ENCODE results near the gene MARCHF3. TPM values are rescaled to one million over a fixed set of nuclear protein-coding genes. Genes with fewer than 3 reads are reported as not detected.
"Not testable (repeated sequence)": the region's sequence is repeated elsewhere in the genome, so short reads cannot be mapped to it uniquely, and the experiment has no call there.

Gene MARCHF3
- total RNA-seq, 1 experiment from 2014 or later, result 1.1 TPM

- no TSS peak for BruUV-seq (replicated peaks)
- no peak for DNase-seq (ENCODE audit: low spot score)
- CTCF ChIA-PET, result interaction anchor here (0.6 kb wide), 1 partner anchor 27 kb away, joined by 3 read pairs; no protein-coding TSS in a partner anchor
These were observed 23.6 kb downstream of the MARCHF3 start for GRCh38 chr5:127006744-127007143.

DNA sequence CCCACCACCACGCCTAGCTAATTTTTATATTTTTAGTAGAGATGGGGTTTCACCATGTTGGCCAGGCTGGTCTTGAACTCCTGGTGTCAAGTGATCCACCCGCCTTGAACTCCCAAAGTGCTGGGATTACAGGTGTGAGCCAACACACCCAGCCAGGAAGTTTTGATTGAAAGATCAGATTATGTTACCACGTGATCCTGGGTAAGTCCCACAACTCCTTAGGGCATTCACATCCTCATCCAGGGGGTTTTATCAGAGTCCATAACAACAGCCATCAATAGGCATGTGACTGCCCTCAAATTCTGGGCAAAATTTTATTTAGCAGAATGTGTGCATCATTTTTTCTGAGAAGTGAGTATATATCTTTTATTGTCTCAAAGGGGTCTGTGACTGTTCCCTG, 25.1 kb downstream of the MARCHF3 start:
- H3K4me1 ChIP-seq (ENCODE audit: insufficient read depth, low read length, poor library complexity, severe bottlenecking); intact Hi-C loops (cut with micrococcal nuclease; ENCODE audit: unreplicated experiment); CTCF ChIA-PET; H3K27me3 ChIP-seq (replicated peaks; ENCODE audit: insufficient read depth, low read depth, low read length, poor library complexity); H3K9me3 ChIP-seq (ENCODE audit: low read depth, low read length, poor library complexity, severe bottlenecking); BruUV-seq (replicated peaks); H3K36me3 ChIP-seq (ENCODE audit: insufficient read depth, low read length, poor library complexity, severe bottlenecking); DNase-seq (ENCODE audit: low spot score); POLR2A ChIA-PET (ENCODE audit: low non-redundant PET); H3K4me3 ChIP-seq (ENCODE audit: low read depth, low read length, poor library complexity, severe bottlenecking); H3K27ac ChIP-seq (ENCODE audit: low read depth, low read length, poor library complexity, severe bottlenecking): not testable (repeated sequence)

More at GRCh38 chr5:127006744-127007143, 23.6 kb downstream of the MARCHF3 start:
- intact Hi-C loops (cut with micrococcal nuclease; ENCODE audit: unreplicated experiment), result no loop called here
- H3K4me3 ChIP-seq (ENCODE audit: low read depth, low read length, poor library complexity, severe bottlenecking), result no peak overlapping the region
- H3K27ac ChIP-seq (ENCODE audit: low read depth, low read length, poor library complexity, severe bottlenecking), result no peak overlapping the region
- POLR2A ChIA-PET (ENCODE audit: low non-redundant PET), result no interaction called here
- no peaks in the 10 kb centered on the region for H3K9me3 ChIP-seq (ENCODE audit: low read depth, low read length, poor library complexity, severe bottlenecking)
- no peaks in the 10 kb centered on the region for H3K36me3 ChIP-seq (ENCODE audit: insufficient read depth, low read length, poor library complexity, severe bottlenecking)
- no peaks in the 10 kb centered on the region for H3K27me3 ChIP-seq (replicated peaks; ENCODE audit: insufficient read depth, low read depth, low read length, poor library complexity)
- TF ChIP-seq, protein P1, sequence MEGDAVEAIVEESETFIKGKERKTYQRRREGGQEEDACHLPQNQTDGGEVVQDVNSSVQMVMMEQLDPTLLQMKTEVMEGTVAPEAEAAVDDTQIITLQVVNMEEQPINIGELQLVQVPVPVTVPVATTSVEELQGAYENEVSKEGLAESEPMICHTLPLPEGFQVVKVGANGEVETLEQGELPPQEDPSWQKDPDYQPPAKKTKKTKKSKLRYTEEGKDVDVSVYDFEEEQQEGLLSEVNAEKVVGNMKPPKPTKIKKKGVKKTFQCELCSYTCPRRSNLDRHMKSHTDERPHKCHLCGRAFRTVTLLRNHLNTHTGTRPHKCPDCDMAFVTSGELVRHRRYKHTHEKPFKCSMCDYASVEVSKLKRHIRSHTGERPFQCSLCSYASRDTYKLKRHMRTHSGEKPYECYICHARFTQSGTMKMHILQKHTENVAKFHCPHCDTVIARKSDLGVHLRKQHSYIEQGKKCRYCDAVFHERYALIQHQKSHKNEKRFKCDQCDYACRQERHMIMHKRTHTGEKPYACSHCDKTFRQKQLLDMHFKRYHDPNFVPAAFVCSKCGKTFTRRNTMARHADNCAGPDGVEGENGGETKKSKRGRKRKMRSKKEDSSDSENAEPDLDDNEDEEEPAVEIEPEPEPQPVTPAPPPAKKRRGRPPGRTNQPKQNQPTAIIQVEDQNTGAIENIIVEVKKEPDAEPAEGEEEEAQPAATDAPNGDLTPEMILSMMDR (conservative IDR thresholded peaks at IDR 0.05; ENCODE audit: low read depth, low read length), result no peak
- no peak for TF ChIP-seq EZH2 (IDR thresholded peaks at IDR 0.05; ENCODE audit: borderline replicate concordance, low read depth, low read length, poor library complexity, severe bottlenecking)
- no peaks in the 10 kb centered on the region for H3K4me1 ChIP-seq (ENCODE audit: insufficient read depth, low read length, poor library complexity, severe bottlenecking)

DNA sequence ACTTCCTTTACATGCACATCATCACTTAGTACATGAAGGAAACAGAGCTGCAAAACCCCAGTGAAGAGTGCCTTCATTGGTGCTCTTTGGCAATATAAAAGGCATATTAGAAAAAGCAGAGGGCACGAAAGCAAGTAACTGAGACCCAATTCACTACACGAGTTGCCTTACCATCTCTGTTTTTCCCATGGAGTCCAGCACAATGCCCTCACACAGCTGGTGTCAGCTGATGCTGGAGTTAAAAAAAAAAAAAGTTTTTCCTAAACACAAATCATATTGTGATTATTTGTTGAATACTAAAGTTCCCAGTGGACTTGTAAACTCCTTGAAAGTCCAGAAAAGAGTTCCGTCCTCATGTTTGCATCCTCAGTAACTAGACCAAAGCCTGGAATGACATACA, 25.6 kb downstream of the MARCHF3 start:
- no peak overlapping the region for H3K4me3 ChIP-seq (ENCODE audit: low read depth, low read length, poor library complexity, severe bottlenecking)
- ChIA-PET CTCF (no interaction called here), POLR2A (ENCODE audit: low non-redundant PET) (no interaction called here)
- H3K27ac ChIP-seq (ENCODE audit: low read depth, low read length, poor library complexity, severe bottlenecking), result no peak overlapping the region
- no peaks in the 10 kb centered on the region for H3K4me1 ChIP-seq (ENCODE audit: insufficient read depth, low read length, poor library complexity, severe bottlenecking)
- no peaks in the 10 kb centered on the region for H3K36me3 ChIP-seq (ENCODE audit: insufficient read depth, low read length, poor library complexity, severe bottlenecking)
- intact Hi-C loops (cut with micrococcal nuclease; ENCODE audit: unreplicated experiment), result no loop called here
- no TSS peak for BruUV-seq (replicated peaks)
- TF ChIP-seq, protein P1 (conservative IDR thresholded peaks at IDR 0.05; ENCODE audit: low read depth, low read length), result no peak
- TF ChIP-seq EZH2 (IDR thresholded peaks at IDR 0.05; ENCODE audit: borderline replicate concordance, low read depth, low read length, poor library complexity, severe bottlenecking), result no peak
- DNase-seq (ENCODE audit: low spot score), result no peak
- H3K27me3 ChIP-seq (replicated peaks; ENCODE audit: insufficient read depth, low read depth, low read length, poor library complexity), result no peaks in the 10 kb centered on the region
- no peaks in the 10 kb centered on the region for H3K9me3 ChIP-seq (ENCODE audit: low read depth, low read length, poor library complexity, severe bottlenecking)

GRCh38 chr5:127003798-127004495, 26.4 kb downstream of the MARCHF3 start:
- H3K9me3 ChIP-seq (ENCODE audit: low read depth, low read length, poor library complexity, severe bottlenecking), result no peaks in the 10 kb centered on the region
- ChIA-PET CTCF (no interaction called here), POLR2A (ENCODE audit: low non-redundant PET) (no interaction called here)
- no peaks in the 10 kb centered on the region for H3K36me3 ChIP-seq (ENCODE audit: insufficient read depth, low read length, poor library complexity, severe bottlenecking)
- no peaks in the 10 kb centered on the region for H3K27me3 ChIP-seq (replicated peaks; ENCODE audit: insufficient read depth, low read depth, low read length, poor library complexity)
- H3K4me1 ChIP-seq (ENCODE audit: insufficient read depth, low read length, poor library complexity, severe bottlenecking), result no peaks in the 10 kb centered on the region
- no peak for DNase-seq (ENCODE audit: low spot score)
- no peak overlapping the region for H3K27ac ChIP-seq (ENCODE audit: low read depth, low read length, poor library complexity, severe bottlenecking)
- TF ChIP-seq, protein P1 (conservative IDR thresholded peaks at IDR 0.05; ENCODE audit: low read depth, low read length), result no peak
- TF ChIP-seq EZH2 (IDR thresholded peaks at IDR 0.05; ENCODE audit: borderline replicate concordance, low read depth, low read length, poor library complexity, severe bottlenecking), result no peak
- no peak overlapping the region for H3K4me3 ChIP-seq (ENCODE audit: low read depth, low read length, poor library complexity, severe bottlenecking)
- BruUV-seq (replicated peaks), result no TSS peak
- intact Hi-C loops (cut with micrococcal nuclease; ENCODE audit: unreplicated experiment), result no loop called here

Measured in A673 (cell line).